GM21360 (cell line): ENCODE results near the gene ZKSCAN1.

Source experiments
- ATAC-seq: cut with Tn5 transposase; IDR thresholded peaks from one replicate; pipeline ENCODE4 v1.9.1; 2021; ENCODE audit warnings: mild to moderate bottlenecking, moderate library complexity; ENCODE audit not compliant: unreplicated experiment

ZKSCAN1 gene

GRCh38 chr7:100034871-100035510 lies 19.6 kb downstream of the ZKSCAN1 start:
- ATAC-seq = no peak

GRCh38 chr7:100035876-100036275 lies 20.5 kb downstream of the ZKSCAN1 start:
- no peak for ATAC-seq

- ATAC-seq = no peak
These were observed 22.9 kb downstream of the ZKSCAN1 start for GRCh38 chr7:100038326-100038725.

- no peak for ATAC-seq
These were observed 25.2 kb downstream of the ZKSCAN1 start for GRCh38 chr7:100040575-100040974.

GRCh38 chr7:100044718-100045117 lies 29.3 kb downstream of the ZKSCAN1 start:
- no peak for ATAC-seq

GRCh38 chr7:100048680-100049079 lies 33.3 kb downstream of the ZKSCAN1 start:
- ATAC-seq = no peak

GRCh38 chr7:100049441-100050291 lies 34.3 kb downstream of the ZKSCAN1 start, which contains the start of gene ZSCAN21:
Gene ZSCAN21 (plus strand): TSS chr7:100049774. CDS start chr7:100057007, 7,233 bp downstream.
- peak; percentile 76 for ATAC-seq

GRCh38 chr7:100051611-100052010 lies 36.2 kb downstream of the ZKSCAN1 start:
- no peak for ATAC-seq

GRCh38 chr7:100053215-100053614 lies 37.8 kb downstream of the ZKSCAN1 start:
- ATAC-seq = no peak

- ATAC-seq = no peak
These were observed 41.6 kb downstream of the ZKSCAN1 start for GRCh38 chr7:100057006-100057405.

- no peak for ATAC-seq
These were observed 43.9 kb downstream of the ZKSCAN1 start for GRCh38 chr7:100059251-100059739.

- no peak for ATAC-seq
These were observed 46.3 kb downstream of the ZKSCAN1 start for GRCh38 chr7:100061518-100062193.

- no peak for ATAC-seq
These were observed 48.0 kb downstream of the ZKSCAN1 start for GRCh38 chr7:100063376-100063775.

- no peak for ATAC-seq
These were observed 48.8 kb downstream of the ZKSCAN1 start for GRCh38 chr7:100064162-100064561.

- no peak for ATAC-seq
These were observed 50.2 kb downstream of the ZKSCAN1 start for GRCh38 chr7:100065452-100066186.

- ATAC-seq = no peak
These were observed 51.6 kb downstream of the ZKSCAN1 start for GRCh38 chr7:100066953-100067352.

GRCh38 chr7:100069991-100070390 lies 54.6 kb downstream of the ZKSCAN1 start:
- ATAC-seq = no peak

GRCh38 chr7:100071018-100071723 lies 55.8 kb downstream of the ZKSCAN1 start:
- no peak for ATAC-seq

- no peak for ATAC-seq
These were observed 57.1 kb downstream of the ZKSCAN1 start for GRCh38 chr7:100072462-100072861.

- ATAC-seq = no peak
These were observed 59.4 kb downstream of the ZKSCAN1 start for GRCh38 chr7:100074841-100075240.
